CD1c-positive myeloid dendritic cell (primary cell): Measurements from ENCODE around the gene AQP10.
A peak's percentile ranks its signal among the peaks of the same experiment; 100 is the strongest.
"Not testable (repeated sequence)": the region's sequence is repeated elsewhere in the genome, so short reads cannot be mapped to it uniquely, and the experiment has no call there.

Experiments used
- DNase-seq: peaks from one replicate; pipeline ENCODE4 v3.0.0-alpha.2; 2016; ENCODE audit errors: extremely low spot score

The AQP10 gene

DNA sequence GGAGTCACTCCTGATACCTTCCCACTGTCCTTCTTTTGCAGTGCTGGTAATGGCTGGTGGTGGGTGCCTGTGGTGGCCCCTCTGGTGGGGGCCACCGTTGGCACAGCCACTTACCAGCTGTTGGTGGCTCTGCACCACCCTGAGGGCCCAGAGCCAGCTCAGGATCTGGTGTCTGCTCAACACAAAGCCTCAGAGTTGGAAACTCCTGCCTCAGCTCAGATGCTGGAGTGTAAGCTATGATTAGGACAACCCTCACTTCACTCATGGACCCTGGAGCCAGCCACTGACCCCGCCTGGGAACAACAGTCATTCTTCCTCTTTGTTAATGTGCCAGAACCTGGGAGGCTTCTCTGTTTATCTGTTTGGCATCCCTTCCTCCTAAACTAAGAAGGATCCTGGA, 3.3 kb downstream of the AQP10 start:
- peak; percentile 9 for DNase-seq

GRCh38 chr1:154324669-154325582, 4.0 kb downstream of the AQP10 start, which contains the start of gene ATP8B2:
ATP8B2 (plus strand) TSS chr1:154325525; CDS start chr1:154328142, 2,617 bp downstream.
- peak; percentile 60 for DNase-seq

- DNase-seq = peak; percentile 53
Measured at GRCh38 chr1:154325583-154326545, 5.0 kb downstream of the AQP10 start.

GRCh38 chr1:154326546-154327465, 5.9 kb downstream of the AQP10 start:
- DNase-seq = peak; percentile 13

DNA sequence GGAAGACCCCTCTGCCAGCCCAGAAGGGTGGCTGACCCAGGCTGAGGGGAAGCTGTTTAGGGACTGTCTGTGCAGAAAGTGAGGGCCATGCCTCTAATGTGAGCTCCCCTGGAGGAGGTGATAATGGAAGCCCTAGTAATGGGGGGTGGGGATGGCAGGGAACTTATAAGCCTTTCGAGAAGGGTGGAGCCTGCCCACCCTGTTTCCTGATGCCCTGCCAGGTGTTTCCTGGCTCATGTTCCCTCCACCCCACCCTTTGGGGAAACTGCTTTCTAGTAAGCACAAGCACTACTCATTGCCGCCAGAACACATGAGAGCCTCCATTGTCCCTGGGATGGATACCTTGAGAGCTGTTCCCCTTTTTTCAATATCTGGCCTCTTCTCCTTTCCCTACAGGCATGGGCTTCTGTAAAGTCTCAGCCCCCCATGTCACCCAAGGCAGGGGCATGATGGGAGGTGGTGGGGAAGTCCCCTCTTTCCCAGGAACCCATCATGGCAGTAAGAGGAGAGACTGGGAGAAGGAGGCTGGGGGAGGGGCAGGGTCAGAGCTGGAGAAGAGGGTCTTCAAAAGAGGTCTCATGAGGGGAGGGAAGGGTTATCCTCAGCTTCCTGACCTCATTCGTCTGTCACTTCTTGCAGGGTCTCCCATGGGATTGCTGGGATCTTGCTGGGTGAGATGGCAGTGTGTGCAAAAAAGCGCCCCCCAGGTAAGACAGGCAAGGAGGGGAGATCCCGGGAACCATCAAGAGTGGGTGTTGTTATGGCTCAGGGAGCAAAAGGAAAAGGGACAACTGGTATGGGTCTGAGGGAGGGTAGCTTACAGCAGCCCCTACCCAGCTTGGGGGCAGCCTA, 6.8 kb downstream of the AQP10 start:
- peak; percentile 35 for DNase-seq

- peak; percentile 85 for DNase-seq
Measured at GRCh38 chr1:154328318-154329151, 7.6 kb downstream of the AQP10 start.

- DNase-seq = no peak
Measured at GRCh38 chr1:154329152-154329521, 8.2 kb downstream of the AQP10 start.

DNA sequence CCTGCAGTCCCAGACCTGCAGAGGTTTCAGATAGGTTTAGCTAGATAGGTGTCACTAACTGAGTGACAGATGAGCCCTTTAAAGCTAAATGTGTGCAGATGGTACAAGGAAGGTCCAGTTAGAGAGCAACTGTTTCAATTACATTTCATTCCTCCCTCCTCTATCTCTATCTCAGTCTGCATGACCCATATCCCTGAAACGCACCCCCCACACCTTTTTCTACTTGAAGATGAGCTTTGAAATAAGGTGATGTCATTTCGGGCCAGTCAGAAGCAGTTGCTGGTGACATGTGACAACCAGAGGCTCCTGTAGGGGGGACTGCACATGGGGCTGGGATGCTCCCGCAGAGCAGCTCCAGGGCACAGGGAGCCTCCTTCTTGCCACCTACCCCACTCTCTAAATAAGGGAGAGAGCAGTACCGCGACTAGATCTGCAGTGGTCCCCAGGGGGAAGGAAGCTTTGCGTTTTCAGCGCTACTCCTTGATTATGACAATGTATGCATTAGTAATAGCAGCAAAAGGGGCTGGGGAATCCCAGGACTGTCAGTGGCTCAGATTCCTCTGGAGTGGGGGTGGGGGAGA, 8.7 kb downstream of the AQP10 start:
- no peak for DNase-seq

DNA sequence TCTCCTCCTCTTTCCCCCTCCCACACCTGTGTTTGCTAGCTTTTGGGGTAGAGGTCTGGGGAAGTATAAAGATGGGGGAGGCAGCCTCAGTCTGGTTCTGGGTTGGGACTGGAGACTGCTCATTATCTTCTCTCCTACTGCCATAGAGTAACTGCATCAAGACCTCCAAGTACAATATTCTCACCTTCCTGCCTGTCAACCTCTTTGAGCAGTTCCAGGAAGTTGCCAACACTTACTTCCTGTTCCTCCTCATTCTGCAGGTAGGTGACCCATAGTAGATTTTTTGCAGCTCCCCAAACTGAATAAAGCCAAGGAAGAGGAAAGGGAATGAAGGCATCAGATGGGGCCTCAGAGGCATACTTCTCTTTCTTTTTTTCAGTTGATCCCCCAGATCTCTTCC, 9.8 kb downstream of the AQP10 start:
- DNase-seq = no peak

- no peak for DNase-seq
Measured at GRCh38 chr1:154334079-154335024, 13.5 kb downstream of the AQP10 start.

DNA sequence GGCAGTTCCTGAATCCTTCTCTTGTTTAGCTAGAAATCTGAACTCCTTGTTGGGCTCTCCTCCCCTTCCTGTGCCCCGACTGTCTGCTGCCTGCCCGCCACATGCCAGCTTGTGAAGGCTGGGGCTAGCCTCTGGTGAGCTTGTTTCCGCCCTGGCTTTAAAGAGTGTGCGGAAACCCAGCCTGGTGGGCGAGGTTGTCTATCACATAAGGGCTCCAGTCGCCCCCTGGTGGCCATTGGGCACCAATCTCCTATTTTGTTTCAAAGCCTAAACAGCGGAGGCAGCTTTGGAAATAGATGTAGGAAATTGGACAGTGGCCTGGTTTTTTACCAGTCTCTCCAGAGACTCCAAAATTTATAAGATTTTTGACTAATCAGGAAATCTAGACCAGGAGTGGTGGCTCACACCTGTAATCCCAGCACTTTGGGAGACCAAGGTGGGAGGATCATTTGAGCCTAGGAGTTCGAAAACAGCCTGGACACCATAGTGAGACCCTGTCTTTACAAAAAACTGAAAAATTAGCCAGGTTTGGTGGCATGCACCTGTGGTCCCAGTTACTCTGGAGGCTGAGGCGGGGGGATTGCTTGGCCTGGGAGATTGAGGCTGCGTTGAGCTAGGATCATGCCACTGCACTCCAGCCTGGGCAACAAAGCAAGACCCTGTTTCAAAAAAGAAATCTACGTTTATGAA, 14.3 kb downstream of the AQP10 start:
- peak; percentile 96 for DNase-seq

DNA sequence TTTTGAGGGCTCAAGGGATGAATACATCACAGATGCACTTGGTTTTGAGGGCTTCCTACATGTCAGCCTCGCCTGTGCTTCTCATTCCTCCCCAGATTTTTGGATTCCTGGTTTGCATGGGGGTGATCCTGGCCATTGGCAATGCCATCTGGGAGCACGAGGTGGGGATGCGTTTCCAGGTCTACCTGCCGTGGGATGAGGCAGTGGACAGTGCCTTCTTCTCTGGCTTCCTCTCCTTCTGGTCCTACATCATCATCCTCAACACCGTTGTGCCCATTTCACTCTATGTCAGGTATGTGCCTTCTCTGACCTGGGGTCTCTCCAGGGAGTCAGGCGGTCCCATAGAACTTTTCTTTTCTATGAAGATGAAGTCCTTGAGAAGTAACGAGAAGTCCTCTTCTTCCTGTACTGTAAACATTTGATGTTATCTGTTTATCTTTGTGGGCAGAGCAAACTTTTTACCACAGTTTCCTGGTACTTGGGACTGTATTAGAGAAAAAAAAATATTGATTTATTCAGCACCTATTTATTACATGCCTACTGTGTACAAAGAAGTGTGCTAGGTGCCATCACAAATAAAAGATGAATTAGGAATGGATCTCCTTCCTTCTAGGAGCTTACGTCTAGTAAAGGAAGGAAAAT, 16.5 kb downstream of the AQP10 start:
- DNase-seq = no peak

DNA sequence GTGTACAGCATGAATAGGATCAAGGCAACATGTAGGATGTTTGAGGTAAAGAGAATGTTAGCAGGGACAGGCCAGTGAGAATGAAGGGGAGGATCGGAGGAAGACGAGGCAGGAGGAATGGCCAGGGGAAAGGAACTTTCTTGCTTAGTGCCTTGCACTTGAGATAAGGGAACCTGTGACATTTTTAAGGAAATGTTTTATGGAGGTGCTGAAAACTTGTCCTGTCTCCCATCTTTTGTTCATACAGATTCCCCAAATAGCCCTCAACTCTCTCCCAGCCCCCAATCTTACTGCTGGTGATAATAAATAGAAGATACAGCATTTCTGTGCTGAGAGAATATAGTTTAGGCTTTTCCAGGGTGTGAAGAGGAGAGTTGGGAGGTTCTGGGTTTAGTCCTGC, 18.0 kb downstream of the AQP10 start:
- no peak for DNase-seq

DNA sequence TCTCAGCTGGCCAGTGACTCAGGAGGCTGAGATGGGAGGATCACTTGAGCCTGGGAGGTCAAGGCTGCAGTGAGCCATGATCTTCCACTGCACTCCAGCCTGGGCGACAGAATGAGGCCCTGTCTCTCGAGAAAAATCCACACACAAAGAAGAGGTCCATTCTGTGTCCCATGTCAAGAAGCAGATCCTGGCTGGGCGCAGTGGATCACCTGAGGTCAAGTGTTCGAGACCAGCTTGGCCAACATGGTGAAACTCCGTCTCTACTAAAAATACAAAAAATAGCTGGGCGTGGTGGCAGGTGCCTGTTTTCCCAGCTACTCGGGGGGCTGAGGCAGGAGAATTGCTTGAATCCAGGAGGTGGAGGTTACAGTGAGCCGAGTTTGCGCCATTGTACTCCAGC, 20.5 kb downstream of the AQP10 start:
- DNase-seq = not testable (repeated sequence)

DNA sequence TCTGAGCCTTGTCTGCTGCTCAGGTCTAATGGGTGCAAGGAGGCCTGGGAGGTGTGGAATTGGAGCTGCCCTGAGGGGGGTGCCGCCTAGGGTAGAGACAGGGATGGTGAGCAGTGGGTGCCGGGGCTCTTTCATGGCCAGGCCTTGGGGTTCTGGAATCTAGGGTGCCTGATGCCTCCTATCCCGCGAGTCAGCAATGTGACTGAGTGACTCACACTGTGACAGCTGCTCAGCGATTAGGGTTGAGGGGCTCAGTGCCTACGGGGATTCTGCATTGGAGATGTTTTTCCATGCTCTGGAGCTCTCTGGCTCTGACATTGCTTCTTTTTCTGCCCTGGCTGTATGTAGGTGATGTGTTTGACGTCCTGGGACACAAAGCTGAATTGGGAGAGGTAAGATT, 21.2 kb downstream of the AQP10 start:
- no peak for DNase-seq

GRCh38 chr1:154342836-154343472, 22.1 kb downstream of the AQP10 start:
- peak; percentile 33 for DNase-seq
